NCI-H1694 treated with DMSO at 0.1 percent for 48 hours (cell line): ENCODE measurements around the gene RPUSD4.

ENCODE experiments used
- DNase-seq: peaks from one replicate; lab custom pipeline; 2025; lab: John Stamatoyannopoulos, UW

RPUSD4 gene

DNA sequence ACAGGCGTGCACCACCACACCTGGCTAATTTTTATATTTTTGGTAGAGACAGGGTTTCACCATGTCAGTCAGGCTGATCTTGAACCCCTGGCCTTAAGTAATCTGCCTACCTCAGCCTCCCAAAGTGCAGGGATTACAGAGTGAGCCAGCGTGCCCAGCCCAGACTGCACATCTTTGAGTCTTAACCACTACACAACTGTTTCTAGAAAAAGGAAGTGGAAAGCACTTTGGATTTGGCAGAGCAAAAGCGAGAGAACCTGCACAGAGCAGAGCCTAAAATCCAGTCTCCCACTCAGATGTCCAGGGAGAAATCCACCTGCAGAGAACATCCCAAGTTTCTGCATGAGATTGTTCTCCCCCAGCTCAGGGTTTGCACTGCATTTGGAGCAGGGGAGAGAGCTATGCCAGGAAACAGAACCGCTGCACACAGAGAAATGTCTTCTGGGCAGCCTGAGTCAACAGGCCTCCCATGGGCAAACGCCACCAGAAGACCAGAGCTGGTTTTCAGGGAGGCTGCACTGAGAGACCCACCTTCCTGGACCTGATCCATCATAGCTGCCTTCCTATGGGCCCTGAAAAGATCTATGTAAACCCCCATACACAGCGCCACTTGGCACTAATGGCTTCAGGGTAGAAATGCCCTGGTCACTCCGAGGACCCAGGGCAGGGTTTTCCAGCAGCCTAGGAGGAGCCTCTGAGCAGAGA, 54.0 kb downstream of the RPUSD4 start:
- DNase-seq, result no peak

DNA sequence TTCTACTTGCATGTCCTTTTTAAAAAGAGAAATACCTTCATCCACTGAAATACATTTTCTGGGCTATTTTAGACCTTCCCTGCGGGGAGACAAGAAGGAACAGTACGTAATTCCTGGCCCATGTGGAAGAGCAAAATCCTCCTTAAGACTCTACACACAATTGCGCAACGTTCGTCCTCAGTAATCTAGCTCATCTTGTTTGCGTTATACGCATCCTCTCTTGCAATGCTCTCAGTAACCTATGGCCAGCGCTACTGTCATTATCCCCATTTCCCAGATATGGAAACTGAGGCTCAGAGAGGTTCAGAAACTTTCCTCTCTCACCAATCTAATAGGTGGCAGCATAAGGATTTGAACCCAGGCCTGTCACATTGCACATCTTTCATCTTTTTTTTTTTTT, 54.6 kb downstream of the RPUSD4 start:
- DNase-seq, result no peak

DNA sequence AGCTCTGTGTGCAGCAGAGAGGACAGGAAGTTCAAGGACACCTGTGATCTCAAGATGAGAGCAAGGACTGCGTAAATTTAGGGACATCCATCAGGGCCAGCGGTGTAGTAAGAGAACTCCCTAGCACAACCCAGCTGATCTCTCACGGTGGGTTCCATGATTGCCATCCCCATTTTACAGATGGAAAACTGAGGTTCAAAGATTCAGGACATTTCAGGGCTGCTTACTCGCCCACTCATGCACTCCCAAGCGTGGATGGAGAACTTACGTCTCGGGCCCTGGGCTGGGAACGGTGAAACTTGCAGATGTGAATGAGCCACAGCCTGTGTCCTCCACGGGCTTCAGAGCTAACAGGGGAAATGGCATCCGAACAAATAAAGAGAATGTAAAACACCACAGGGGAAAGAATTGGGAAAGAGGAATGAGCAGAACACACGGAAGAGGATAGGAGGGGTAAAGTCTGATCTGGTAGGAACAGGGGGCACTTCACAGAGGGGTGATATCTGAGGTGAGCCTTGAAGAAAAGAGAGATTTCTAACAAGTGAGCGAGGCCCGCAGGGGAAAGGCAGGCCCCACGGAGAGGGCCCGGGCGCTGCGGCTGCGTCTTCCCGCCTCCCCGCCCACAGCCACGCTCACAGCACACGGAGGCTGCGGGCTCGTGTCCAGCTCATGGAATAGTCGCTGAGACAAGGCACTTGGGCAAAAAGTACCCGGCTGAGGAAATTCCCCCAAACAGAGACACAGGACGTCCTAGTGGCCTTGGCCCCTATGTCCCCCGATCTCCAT, 55.9 kb downstream of the RPUSD4 start:
- no peak for DNase-seq

DNA sequence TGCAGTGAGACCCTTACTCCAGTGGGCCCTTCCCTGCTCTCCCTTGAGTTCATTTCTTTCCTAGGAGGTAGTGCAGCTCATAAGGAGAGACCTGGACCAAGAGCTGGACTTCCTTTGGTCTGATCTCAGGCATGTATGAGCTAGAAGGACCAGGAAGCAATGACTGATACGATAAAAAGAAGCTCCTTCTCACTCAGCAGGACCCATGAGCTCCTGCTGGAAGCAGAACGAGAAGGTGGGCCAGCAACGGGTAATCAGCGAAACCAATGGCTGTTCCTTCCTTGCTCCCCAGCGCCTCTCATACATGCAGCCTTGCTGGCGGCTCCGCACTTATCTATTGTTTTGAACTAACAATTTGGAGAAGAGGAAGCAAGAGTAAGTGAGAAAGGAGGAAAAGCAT, 56.8 kb downstream of the RPUSD4 start:
- DNase-seq, result no peak

DNA sequence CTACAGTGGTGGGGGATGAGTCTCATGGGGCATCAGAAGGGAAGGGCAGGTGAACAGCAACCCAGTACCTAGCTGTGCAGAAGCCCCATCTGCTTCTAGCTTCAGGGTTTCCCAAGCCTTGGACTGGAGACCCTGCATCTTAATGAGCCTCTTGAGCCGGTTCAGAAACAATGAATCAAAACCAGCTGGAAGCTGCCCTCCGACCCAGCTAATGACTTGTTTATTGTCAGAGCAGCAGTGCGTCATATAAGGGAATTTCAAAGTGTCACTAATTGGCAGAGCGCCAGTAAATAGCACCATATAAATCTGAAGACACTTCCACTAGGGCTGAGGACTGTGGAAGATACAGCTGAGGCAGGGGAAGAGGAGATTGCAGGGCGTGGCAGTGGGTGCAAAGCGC, 57.5 kb downstream of the RPUSD4 start:
- no peak for DNase-seq

DNA sequence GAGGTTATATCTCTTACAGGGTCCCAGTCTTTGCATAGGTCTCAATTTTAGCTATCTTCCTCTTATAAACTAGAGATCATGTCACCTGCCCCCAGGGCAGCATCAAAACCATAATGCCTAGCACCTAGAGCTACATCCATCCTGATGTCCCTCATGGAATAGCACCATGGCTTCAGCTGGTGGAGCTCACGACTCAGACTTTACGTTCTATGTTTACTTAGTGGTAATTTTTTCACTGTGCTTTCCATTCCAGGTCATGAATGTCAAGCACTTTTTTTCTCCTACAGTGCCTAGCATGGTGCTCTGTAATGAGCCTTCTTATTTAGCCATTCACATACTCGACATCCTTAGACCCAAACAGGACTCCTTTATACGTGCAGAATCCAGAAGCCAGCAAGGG, 58.4 kb downstream of the RPUSD4 start:
- no peak for DNase-seq

DNA sequence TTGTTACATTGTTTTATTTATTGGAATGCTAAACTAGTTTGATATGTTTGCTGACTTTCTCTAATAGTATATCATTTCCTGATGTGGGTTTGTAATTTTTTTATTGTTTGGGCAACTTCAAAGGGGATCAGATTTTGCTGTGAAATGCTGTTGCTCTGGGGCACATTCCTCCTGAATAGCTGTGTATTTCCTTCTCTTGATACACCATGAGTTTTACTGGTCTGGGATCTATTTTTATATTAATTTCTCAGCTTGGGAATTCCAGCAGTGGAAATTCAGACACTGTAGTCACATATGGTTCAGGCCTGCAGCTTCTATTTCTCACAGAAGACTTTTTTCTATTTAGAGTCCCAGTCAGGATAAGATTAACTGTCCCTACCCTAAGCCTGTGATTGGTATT, 58.9 kb downstream of the RPUSD4 start:
- DNase-seq, result no peak

DNA sequence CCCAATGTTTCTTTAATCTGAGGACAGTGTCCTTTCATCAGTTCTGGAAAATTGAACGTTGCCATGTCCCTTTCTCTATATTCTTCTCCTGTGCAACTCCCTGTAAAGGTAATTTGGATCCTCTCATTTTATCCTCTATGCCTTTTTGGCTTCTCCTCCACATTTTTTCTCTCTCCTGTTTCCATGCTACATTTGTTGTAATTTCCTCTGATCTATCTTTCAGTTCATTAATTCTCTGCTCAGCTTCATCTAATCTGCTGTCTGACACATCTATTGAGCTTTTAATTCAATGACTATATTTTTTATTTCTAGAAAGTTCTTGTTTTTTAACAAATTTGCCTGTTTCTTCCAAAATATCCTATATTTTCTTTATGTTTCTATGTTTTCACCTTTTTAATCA, 59.3 kb downstream of the RPUSD4 start:
- no peak for DNase-seq
